ENCODE measurements around the gene AFF3.

AFF3 gene

GRCh38 chr2:99789849-99790248 lies 352.5 kb downstream of the AFF3 start:
- no peak for DNase-seq (ENCODE audit: low read depth)
- no peak overlapping the region for H3K4me3 ChIP-seq (ENCODE audit: low read length)
- no peak for TF ChIP-seq CTCF (IDR thresholded peaks at IDR 0.05; ENCODE audit: insufficient read depth, low read depth, low read length, missing control alignments)

DNA sequence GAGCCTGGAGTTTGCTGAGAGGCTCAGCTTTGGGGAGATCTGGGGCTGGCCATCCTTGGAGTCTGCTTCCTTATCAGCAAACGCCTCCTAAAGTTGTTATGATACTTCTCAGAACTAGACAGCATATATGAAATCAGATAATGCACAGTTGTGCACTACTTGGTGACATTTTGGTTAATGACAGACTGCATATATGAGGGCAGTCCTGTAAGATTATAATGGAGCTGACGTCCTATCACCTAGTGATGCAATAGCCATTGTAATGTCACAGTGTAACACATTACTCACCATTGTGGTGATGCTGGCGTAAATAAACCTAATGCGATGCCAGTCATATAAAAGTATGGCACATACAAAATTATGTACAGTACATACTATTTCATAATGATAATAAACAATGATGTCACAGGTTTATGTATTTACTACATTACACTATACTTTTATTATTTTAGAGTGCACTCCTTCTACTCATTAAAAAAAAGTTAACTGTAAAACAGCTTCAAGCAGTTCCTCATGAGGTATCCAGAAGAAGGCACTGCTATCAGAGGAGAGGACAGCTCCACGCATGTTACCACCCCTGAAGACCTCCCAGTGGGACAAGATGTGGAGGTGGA lies 354.5 kb downstream of the AFF3 start:
- DNase-seq (ENCODE audit: low read depth): no peak
- no peak for TF ChIP-seq CTCF (IDR thresholded peaks at IDR 0.05; ENCODE audit: insufficient read depth, low read depth, low read length, missing control alignments)

GRCh38 chr2:99786636-99787390 lies 355.6 kb downstream of the AFF3 start:
- TF ChIP-seq CTCF (IDR thresholded peaks at IDR 0.05; ENCODE audit: insufficient read depth, low read depth, low read length, missing control alignments): no peak
- no peak overlapping the region for H3K4me3 ChIP-seq (ENCODE audit: low read length)
- no peak for DNase-seq (ENCODE audit: low read depth)

More for the DNA sequence above, 354.5 kb downstream of the AFF3 start:
- no peak overlapping the region for H3K4me3 ChIP-seq (ENCODE audit: low read length)

DNA sequence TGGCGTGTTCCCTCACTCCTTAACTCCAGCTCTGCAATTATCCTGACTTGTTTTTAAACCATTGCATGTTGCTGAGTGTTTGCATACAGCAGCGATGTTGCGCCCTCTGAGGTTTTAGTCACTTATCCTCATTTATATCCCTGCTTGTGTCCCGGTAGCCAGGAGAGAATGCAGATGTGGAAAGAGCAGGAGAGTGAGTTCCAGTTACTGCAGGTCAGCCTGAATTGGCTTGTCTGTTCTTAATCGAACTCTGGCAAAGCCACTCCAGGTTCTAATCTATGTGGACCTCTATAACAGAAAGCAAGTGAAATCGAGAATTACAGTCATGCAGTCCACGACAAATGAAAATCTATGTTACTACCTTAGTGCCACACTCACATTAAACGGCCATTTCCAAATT lies 357.4 kb downstream of the AFF3 start:
- no peak for DNase-seq (ENCODE audit: low read depth)
- TF ChIP-seq CTCF (IDR thresholded peaks at IDR 0.05; ENCODE audit: insufficient read depth, low read depth, low read length, missing control alignments): no peak
- H3K4me3 ChIP-seq (ENCODE audit: low read length): no peak overlapping the region

DNA sequence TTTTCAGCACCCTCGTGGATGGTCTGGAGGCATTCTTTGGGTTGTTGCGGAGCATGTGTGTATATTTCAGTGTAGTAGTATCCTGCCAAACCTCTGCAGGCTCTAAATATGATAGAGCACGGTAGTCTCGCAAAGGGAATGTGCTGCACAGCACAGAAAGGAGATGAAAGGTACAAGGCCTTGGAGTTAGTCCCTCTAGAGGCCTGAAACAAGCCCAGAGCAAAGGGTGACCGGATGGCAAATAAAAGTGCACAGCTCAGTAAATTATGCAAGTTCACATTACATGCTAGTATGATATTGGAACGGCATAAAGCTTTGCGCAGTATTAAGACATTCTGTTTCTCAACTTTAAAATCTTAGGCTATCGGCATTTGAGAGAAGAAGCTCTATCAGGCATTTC lies 358.1 kb downstream of the AFF3 start:
- no peak for TF ChIP-seq CTCF (IDR thresholded peaks at IDR 0.05; ENCODE audit: insufficient read depth, low read depth, low read length, missing control alignments)
- DNase-seq (ENCODE audit: low read depth): no peak
- H3K4me3 ChIP-seq (ENCODE audit: low read length): no peak overlapping the region

GRCh38 chr2:99780276-99780675 lies 362.1 kb downstream of the AFF3 start:
- no peak for DNase-seq (ENCODE audit: low read depth)
- H3K4me3 ChIP-seq (ENCODE audit: low read length): no peak overlapping the region
- TF ChIP-seq CTCF (IDR thresholded peaks at IDR 0.05; ENCODE audit: insufficient read depth, low read depth, low read length, missing control alignments): no peak

DNA sequence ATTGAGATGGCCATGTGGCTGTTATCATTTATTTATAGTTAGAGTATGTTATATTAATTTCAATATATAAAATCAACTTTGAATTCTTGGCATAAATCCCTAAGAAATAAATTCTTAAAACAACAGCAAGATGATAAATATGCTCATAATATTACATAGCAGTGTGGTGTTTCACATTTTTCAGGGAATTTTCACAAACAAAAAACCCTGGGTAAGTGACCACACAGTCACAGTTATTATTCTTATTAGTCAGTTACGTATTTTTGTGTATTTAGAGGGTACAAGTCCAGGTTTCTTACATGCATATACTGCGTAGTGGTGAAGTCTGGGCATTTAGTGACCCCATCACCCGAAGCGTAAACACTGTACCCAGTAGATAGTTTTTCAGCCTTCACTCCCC lies 363.1 kb downstream of the AFF3 start:
- DNase-seq (ENCODE audit: low read depth): no peak
- no peak for TF ChIP-seq CTCF (IDR thresholded peaks at IDR 0.05; ENCODE audit: insufficient read depth, low read depth, low read length, missing control alignments)
- H3K4me3 ChIP-seq (ENCODE audit: low read length): no peak overlapping the region
